WERI-Rb-1 (cell line): ENCODE measurements around the gene CFAP57.

Experiments used
- DNase-seq: peaks from one replicate; pipeline ENCODE4 v3.0.0-alpha.2; 2020
- H3K27ac ChIP-seq: fragments of 250-450 bp; sonication (Bioruptor Pico); 2 replicates; pipeline ENCODE4 v1.5.1; 2020; ENCODE audit warnings: mild to moderate bottlenecking, moderate library complexity
- H3K27me3 ChIP-seq: fragments of 250-450 bp; sonication (Bioruptor Pico); 2 replicates; pipeline ENCODE4 v1.5.1; 2021; ENCODE audit warnings: mild to moderate bottlenecking, low read depth, moderate library complexity; ENCODE audit not compliant: insufficient read depth, severe bottlenecking
- H3K36me3 ChIP-seq: fragments of 250-450 bp; sonication (Bioruptor Pico); 2 replicates; pipeline ENCODE4 v1.5.1; 2020; ENCODE audit warnings: mild to moderate bottlenecking, moderate library complexity
- H3K4me3 ChIP-seq: 2 replicates; pipeline ENCODE4 v1.5.1; 2011; ENCODE audit warnings: low read depth, mild to moderate bottlenecking, control low read depth, low read length
- H3K9me3 ChIP-seq: fragments of 250-450 bp; sonication (Bioruptor Pico); 2 replicates; pipeline ENCODE4 v1.5.1; 2021; ENCODE audit warnings: mild to moderate bottlenecking, moderate library complexity; ENCODE audit not compliant: severe bottlenecking
- TF ChIP-seq, protein P1 (sequence below): IDR thresholded peaks from 2 replicates; pipeline ENCODE4 v1.5.1; 2011; ENCODE audit warnings: low read depth, mild to moderate bottlenecking, control low read depth, inconsistent platforms, low read length

CFAP57 gene

DNA sequence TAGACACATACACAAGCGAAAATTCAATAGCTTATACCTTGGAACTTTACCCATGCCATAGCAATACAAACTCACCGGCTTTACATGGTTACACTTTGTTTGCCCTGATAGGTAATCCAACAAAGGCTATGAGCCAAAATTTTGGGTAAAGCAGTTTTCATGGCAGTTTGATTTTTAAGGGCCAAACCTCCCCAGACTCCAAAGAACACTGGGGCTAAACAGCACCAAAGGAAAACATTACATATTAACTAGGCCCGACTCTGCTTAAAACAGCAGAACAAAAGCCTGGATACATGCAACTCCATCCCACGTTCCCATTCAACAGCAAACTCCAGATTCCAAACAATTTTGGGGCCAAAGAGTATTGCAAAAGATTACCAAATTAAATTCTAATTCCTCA is 93.3 kb downstream of the CFAP57 start:
- Histone ChIP-seq H3K27me3 (no peaks in the 10 kb centered on the region), H3K9me3 (peaks cover 15% of the 10 kb centered on the region), H3K4me3 (no peak overlapping the region), H3K36me3 (no peaks in the 10 kb centered on the region), H3K27ac (no peak overlapping the region)
- TF ChIP-seq, protein P1, sequence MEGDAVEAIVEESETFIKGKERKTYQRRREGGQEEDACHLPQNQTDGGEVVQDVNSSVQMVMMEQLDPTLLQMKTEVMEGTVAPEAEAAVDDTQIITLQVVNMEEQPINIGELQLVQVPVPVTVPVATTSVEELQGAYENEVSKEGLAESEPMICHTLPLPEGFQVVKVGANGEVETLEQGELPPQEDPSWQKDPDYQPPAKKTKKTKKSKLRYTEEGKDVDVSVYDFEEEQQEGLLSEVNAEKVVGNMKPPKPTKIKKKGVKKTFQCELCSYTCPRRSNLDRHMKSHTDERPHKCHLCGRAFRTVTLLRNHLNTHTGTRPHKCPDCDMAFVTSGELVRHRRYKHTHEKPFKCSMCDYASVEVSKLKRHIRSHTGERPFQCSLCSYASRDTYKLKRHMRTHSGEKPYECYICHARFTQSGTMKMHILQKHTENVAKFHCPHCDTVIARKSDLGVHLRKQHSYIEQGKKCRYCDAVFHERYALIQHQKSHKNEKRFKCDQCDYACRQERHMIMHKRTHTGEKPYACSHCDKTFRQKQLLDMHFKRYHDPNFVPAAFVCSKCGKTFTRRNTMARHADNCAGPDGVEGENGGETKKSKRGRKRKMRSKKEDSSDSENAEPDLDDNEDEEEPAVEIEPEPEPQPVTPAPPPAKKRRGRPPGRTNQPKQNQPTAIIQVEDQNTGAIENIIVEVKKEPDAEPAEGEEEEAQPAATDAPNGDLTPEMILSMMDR = no peak
- DNase-seq = no peak

DNA sequence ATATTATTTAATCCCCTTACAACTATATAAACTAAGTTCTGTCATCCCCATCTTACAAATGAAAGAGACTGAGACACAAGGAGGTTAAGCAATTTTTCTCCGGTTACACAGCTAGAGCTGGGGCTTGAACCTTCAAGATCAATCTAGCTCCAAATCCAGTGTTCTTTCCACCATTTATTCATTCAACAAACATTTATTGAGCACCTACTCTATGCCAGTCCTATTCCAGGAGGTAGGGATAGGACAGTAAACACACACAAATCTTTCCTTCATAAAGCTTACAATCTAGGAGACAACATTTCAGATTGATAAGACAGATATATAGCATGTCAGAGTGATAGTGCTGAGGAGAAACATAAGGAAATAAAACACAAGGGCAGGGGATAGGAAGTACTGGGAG is 94.8 kb downstream of the CFAP57 start:
- Histone ChIP-seq H3K36me3 (no peaks in the 10 kb centered on the region), H3K27me3 (no peaks in the 10 kb centered on the region), H3K27ac (no peak overlapping the region), H3K9me3 (peaks cover 15% of the 10 kb centered on the region), H3K4me3 (no peak overlapping the region)
- DNase-seq = no peak
- TF ChIP-seq, protein P1 = no peak

DNA sequence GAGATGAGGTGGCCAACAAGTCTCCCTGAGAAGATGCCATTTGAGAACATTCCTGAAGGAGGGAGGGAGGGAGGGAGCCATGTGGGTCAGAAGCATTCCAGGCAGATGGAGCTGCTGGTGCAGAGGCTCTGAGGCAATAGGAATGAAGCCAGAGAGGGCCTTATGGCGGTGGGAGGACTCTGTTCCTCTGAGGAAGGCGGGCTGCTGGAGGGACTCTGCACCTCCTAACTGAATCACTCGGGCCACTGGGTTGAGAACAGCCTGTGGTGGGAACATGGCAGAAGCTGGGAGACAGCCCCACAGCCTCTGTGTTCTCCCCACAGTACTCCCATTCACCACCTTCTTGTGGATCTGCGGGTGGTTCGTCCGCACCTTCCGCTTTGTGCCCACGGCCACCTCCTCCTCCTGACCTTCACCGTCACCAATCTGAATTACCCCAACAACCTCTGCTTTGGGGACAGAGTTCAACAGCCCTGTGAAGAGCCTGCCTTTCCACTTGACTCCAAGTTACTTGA is 95.2 kb downstream of the CFAP57 start:
- Histone ChIP-seq H3K27ac (no peak overlapping the region), H3K9me3 (peaks cover 12% of the 10 kb centered on the region), H3K4me3 (no peak overlapping the region), H3K36me3 (no peaks in the 10 kb centered on the region), H3K27me3 (no peaks in the 10 kb centered on the region)
- TF ChIP-seq, protein P1 = no peak
- no peak for DNase-seq

DNA sequence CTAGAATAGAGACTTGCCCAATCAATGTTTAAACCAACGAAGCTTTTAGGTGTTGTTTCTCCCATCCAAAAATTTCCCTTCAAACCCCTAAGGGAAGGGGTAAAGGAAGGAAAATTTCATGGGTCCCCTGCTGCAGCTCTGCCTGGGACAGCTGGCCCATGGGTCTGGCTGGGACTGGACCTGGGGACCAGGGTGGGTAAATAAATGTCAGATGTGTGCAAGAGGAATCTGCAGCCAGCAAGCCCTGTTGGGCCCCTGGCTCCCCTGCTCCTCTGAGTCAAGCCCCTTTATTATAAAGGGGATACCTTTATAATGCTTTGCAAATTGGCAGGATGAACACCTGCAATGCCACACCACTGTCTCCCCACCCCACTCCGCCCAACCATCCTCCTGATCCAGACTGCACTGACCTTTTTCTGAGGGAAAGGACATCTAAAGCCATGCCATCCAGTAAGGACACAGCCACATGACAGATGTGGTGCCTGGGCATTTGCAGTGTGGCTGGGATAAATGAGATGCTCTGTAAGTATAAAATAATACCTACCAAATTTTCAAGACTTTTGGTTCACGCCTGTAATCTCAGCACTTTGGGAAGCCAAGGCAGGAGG is 95.8 kb downstream of the CFAP57 start:
- H3K27me3 ChIP-seq = no peaks in the 10 kb centered on the region
- peaks cover 8% of the 10 kb centered on the region for H3K9me3 ChIP-seq

DNA sequence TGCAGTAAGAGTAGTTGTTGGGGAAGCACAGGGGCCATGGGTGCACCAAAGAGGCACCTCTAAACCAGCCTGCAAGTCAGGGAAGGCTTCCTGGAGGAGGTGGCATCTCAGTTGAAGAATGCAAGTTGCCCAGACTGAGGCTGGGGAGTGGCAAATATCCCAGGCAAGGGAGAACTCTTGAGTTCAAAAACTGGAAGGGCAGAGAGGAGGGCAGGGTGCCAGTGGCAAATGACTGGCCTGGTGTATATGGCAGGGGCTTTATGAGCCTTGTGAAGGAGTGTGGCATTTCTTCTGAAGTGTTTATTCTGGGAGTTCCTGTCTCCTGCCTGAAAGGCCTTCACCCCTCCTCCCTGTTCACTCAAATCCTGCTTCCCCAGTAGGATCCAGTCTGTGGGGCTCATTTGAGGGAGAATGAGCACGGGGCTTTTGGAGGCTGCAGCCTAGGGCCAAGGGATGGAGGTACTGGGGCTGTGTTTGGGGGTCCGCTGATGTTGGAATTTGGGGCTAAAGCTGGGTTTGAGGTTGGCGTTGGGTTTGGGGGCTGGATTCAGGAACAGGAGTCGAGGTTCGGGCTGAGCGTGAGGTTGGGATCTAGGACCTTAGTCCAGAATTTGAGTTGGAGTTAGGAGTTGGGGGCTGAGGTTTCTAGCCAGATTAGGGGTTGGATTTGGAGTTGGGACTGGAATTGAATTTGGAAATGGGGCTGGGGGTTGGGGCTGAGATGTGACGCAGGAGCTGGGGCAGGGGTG is 97.7 kb downstream of the CFAP57 start, which contains the start of gene TMEM125:
Gene TMEM125 (plus strand): TSS at position 357 of the 749 bp plus-strand sequence. CDS start 2,740 bp downstream, outside the sequence.
- H3K27me3 ChIP-seq = no peaks in the 10 kb centered on the region
- no peaks in the 10 kb centered on the region for H3K9me3 ChIP-seq
- DNase-seq = no peak
- no peaks in the 10 kb centered on the region for H3K36me3 ChIP-seq
- H3K4me3 ChIP-seq = no peak within 1 kb of the TSS
- no peak within 1 kb of the TSS for H3K27ac ChIP-seq
- TF ChIP-seq, protein P1 = no peak

More for the DNA sequence above, 95.8 kb downstream of the CFAP57 start:
- Histone ChIP-seq H3K4me3 (no peak overlapping the region), H3K27ac (no peak overlapping the region), H3K36me3 (no peaks in the 10 kb centered on the region)
- TF ChIP-seq, protein P1 = no peak
- no peak for DNase-seq
